PC-9 (cell line): Measurements from ENCODE around the gene CGB7.

Experiments used
- EZH2 ChIP-seq: fragments of 200-600 bp; sonication (generic); IDR thresholded peaks from 2 replicates; pipeline ENCODE4 v1.8.0; 2017; ENCODE audit warnings: antibody characterized with exemption, low read depth
- TF ChIP-seq, protein P1 (sequence below): fragments of 200-600 bp; sonication (generic); conservative IDR thresholded peaks from 2 replicates; pipeline ENCODE4 v1.6.1; 2017; ENCODE audit warnings: mixed run types, antibody characterized with exemption, mild to moderate bottlenecking, moderate library complexity

DNA sequence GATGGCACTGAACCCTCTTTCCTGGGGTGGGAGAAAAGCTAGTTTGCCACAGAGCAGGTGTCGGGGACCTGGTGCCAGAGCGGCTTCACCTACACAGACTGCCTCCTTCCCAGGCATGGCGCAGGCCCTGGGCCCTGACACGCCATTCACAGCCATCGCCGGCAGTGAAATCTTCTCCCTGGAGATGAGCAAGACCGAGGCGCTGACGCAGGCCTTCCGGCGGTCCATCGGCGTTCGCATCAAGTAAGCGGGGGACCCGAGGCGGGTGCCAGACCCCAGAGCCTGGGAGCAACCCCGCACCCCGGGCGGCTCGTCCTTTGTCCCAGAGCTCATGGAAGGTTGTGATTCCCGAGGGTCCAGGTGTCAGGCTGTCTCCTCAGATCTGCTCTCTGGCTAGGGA, 50.6 kb downstream of the CGB7 start:
- TF ChIP-seq, protein P1, sequence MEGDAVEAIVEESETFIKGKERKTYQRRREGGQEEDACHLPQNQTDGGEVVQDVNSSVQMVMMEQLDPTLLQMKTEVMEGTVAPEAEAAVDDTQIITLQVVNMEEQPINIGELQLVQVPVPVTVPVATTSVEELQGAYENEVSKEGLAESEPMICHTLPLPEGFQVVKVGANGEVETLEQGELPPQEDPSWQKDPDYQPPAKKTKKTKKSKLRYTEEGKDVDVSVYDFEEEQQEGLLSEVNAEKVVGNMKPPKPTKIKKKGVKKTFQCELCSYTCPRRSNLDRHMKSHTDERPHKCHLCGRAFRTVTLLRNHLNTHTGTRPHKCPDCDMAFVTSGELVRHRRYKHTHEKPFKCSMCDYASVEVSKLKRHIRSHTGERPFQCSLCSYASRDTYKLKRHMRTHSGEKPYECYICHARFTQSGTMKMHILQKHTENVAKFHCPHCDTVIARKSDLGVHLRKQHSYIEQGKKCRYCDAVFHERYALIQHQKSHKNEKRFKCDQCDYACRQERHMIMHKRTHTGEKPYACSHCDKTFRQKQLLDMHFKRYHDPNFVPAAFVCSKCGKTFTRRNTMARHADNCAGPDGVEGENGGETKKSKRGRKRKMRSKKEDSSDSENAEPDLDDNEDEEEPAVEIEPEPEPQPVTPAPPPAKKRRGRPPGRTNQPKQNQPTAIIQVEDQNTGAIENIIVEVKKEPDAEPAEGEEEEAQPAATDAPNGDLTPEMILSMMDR = no peak
- TF ChIP-seq EZH2 = no peak
